ENCODE data around the gene CFAP46. TPM values are rescaled to one million over a fixed set of nuclear protein-coding genes. Genes with fewer than 3 reads are reported as not detected.
A peak's percentile ranks its signal among the peaks of the same experiment; 100 is the strongest.

The CFAP46 gene
- total RNA-seq (8.3 TPM), polyA plus RNA-seq (ENCODE audit: insufficient read depth, low read depth, low replicate concordance) (3.8 TPM)
- long read RNA-seq, donor 1, partial matches to known transcripts, result 0 of 3 reads
- long read RNA-seq, donor 1, other reads (novel, unspliced or antisense), result 0 of 3 reads
- long read RNA-seq, donor 2, partial matches to known transcripts, result 0 of 2 reads
- long read RNA-seq, donor 2, other reads (novel, unspliced or antisense), result 0 of 2 reads
- long read RNA-seq, donor 3, partial matches to known transcripts, result 0 of 1 reads
- long read RNA-seq, donor 3, other reads (novel, unspliced or antisense), result 0 of 1 reads
- long read RNA-seq, donor 4, partial matches to known transcripts, result 0 of 1 reads
- long read RNA-seq, donor 4, other reads (novel, unspliced or antisense), result 0 of 1 reads
- long read RNA-seq, donor 5, result 0 reads
- long read RNA-seq, donor 6, partial matches to known transcripts, result 0 of 1 reads
- long read RNA-seq, donor 6, other reads (novel, unspliced or antisense), result 0 of 1 reads
- long read RNA-seq, donor 7, partial matches to known transcripts, result 2 of 7 reads
- long read RNA-seq, donor 7, other reads (novel, unspliced or antisense), result 4 of 7 reads
- long read RNA-seq, donor 8, partial matches to known transcripts, result 0 of 2 reads
- long read RNA-seq, donor 8, other reads (novel, unspliced or antisense), result 0 of 2 reads
- long read RNA-seq, donor 9, partial matches to known transcripts, result 0 of 1 reads
- long read RNA-seq, donor 9, other reads (novel, unspliced or antisense), result 0 of 1 reads
- long read RNA-seq, donor 10, partial matches to known transcripts, result 0 of 4 reads
- long read RNA-seq, donor 10, other reads (novel, unspliced or antisense), result 0 of 4 reads

- TF ChIP-seq CTCF (IDR thresholded peaks at IDR 0.05; ENCODE audit: borderline replicate concordance, extremely low read depth, insufficient read depth), result peak; percentile 2
- Histone ChIP-seq H3K4me3 (ENCODE audit: low read length in 3 of 3) (peak within 1 kb of the TSS; percentile 37 to 66 (median 56)), H3K36me3 (ENCODE audit: control insufficient read depth in 2 of 3, insufficient read depth in 3 of 3, low read length in 3 of 3) (no peaks in the 10 kb centered on the region), H3K9me3 (ENCODE audit: control insufficient read depth in 2 of 3, insufficient read depth in 1 of 3, low read length in 3 of 3) (no peaks in the 10 kb centered on the region), H3K27ac (ENCODE audit: low read depth in 2 of 2, low read length in 2 of 2) (no peak within 1 kb of the TSS), H3K9ac (ENCODE audit: low read length in 3 of 3) (peak within 1 kb of the TSS in 1 of 3 donors; percentile 40), H3K4me1 (ENCODE audit: control insufficient read depth in 2 of 3, insufficient read depth in 2 of 3, low read depth in 1 of 3, low read length in 3 of 3) (peaks cover 0 to 3% (median 0%) of the 10 kb centered on the region in 3 donors), H3K27me3 (ENCODE audit: control insufficient read depth, insufficient read depth, low read length) (no peaks in the 10 kb centered on the region)
- no peak for FAIRE-seq
- DNase-seq, result peak; percentile 82 to 89 (median 84)
- intact Hi-C loops (cut with DNase I), result no loop called here
These were observed at the start of gene CFAP46 for GRCh38 chr10:132942101-132943057. CFAP46 (minus strand) TSS chr10:132942570; CDS start chr10:132942484, 86 bp downstream.

- no peak overlapping the region for H3K27ac ChIP-seq (ENCODE audit: low read depth in 2 of 2, low read length in 2 of 2)
- TF ChIP-seq CTCF (IDR thresholded peaks at IDR 0.05; ENCODE audit: borderline replicate concordance, extremely low read depth, insufficient read depth), result no peak
- no peak overlapping the region for H3K4me3 ChIP-seq (ENCODE audit: low read length in 3 of 3)
- intact Hi-C loops (cut with DNase I), result no loop called here
- H3K4me1 ChIP-seq (ENCODE audit: control insufficient read depth in 2 of 3, insufficient read depth in 2 of 3, low read depth in 1 of 3, low read length in 3 of 3), result no peaks in the 10 kb centered on the region
- no peaks in the 10 kb centered on the region for H3K36me3 ChIP-seq (ENCODE audit: control insufficient read depth in 2 of 3, insufficient read depth in 3 of 3, low read length in 3 of 3)
- H3K9me3 ChIP-seq (ENCODE audit: control insufficient read depth in 2 of 3, insufficient read depth in 1 of 3, low read length in 3 of 3), result no peaks in the 10 kb centered on the region
- FAIRE-seq, result no peak
- peak in 1 of 5 donors; percentile 20 for DNase-seq
- no peaks in the 10 kb centered on the region for H3K27me3 ChIP-seq (ENCODE audit: control insufficient read depth, insufficient read depth, low read length)
- H3K9ac ChIP-seq (ENCODE audit: low read length in 3 of 3), result no peak overlapping the region
These were observed 49.5 kb upstream of the CFAP46 start for GRCh38 chr10:132991706-132992432.
